Stimulated activated CD8-positive, alpha-beta memory T cell treated with anti-CD3 and anti-CD28 coated beads, Interleukin-4, amount 100 ng/mL, for 4 hours (primary cell): ENCODE measurements around the gene GRIN2A.
"Not testable (repeated sequence)": the region's sequence is repeated elsewhere in the genome, so short reads cannot be mapped to it uniquely, and the experiment has no call there.

Experiments used
- DNase-seq, 2 donors: peaks; one replicate each; pipeline ENCODE4 v3.0.0-alpha.2; 2020; ENCODE audit warnings: low read depth in 2 of 2, low spot score in 1 of 2

GRIN2A gene

DNA sequence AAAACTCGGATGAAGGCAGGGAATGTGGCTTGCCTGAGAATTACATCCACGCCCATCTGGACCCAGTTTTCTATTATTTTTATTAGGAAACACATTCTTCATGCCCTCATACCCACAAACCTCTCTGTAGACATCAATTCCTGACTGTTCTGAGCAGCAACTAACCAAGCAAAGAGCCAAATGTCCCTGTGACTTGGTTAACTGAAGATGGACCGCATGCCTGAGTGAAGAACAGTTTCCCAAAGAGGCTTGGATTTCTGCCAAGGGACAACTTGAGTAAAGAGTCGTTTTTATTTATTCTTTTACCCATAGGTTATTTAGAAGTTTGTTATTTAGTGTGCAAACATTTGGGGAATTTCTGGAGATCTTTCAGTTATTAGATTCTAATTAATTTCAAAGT lies 259.8 kb downstream of the GRIN2A start:
- DNase-seq = no peak

GRCh38 chr16:9921997-9922396 lies 260.2 kb downstream of the GRIN2A start:
- DNase-seq = no peak

DNA sequence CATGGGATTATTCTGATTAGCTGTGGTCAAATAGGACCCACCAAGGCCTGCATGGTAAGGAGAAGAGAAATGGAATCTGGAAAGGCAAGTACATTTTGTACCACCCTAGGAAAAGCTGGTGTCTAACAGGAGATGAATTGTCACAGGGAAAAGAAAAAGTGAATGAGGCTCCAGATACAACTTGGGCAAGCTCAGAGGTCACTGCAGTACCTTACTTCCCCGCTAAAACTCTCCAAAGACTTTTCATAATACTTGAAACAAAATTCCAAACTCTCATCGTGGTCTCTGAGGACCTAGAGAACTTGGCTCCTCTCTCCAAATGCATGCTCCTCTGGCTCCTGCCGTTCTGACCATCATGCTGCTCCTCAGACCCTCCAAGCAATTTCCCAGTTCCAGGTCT lies 262.8 kb downstream of the GRIN2A start:
- DNase-seq = no peak

DNA sequence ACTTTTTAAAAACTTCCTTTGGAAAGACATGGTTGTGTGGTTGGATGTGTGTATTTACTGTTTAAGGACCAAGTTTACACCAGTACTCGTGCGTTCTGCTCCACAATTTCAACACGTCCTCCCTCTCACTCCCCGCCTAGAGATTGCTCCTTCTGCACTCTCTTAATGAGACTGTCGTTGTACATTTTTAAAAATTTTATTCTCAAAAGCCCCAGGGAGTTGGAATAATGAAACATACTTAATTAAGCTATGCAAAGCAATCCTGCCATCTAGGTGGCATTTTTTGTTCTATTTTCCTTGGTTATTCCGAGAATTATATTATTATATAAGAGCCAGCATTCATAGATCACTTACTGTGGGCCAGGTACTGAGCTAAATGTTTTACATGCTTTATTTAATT lies 264.5 kb downstream of the GRIN2A start:
- DNase-seq = no peak

DNA sequence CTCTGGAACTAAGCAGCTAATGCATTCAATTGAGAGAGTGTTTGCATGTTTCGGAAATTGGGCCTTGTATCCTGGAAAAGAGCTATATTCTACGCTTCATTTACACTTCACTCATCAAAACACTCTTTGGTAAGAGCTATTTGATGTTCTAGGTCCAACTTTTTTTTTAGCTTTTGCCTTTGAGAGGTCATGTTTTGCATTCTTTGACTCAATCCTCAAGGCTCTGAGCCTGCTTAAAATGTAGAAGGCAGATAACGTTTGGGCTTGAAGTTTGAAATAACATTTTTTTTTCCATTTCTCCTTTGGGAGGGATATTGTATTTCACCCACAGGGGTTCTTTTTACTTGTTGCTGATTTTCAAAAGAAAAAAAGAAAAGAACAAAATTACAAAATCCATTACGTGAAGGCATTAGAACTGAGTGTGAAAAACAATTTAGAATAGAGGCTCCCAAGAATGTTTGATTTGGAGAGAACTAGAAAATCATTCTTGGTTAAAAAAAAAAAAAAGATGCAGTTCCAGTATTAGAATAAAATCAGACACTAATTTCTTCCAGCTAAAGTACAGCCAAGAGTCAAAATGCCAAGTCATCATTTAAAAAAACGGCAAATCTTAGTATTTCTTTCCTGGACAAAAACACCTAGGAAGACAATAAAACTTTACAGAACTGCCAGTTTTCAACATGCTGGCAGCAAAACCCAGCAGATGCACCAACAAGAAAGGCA lies 268.5 kb downstream of the GRIN2A start:
- no peak for DNase-seq

GRCh38 chr16:9911989-9912388 lies 270.2 kb downstream of the GRIN2A start:
- no peak for DNase-seq

DNA sequence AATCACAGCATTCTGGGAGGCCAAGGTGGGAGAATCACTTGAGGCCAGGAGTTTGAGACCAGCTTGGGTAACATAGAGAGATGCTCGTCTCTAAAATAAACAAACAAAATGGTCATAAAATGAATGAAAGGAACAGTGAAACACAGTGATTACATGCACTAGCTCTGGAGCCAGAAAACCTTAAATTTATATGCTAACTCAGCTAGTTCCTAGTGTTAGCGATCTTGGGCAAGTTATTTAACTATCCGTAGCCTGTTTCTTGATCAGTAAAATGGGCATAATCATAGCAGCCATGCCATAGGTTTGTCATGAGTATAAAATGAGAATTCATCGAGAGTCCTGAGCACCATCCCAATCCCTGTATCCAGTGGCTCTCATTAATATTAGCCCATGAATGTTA lies 271.0 kb downstream of the GRIN2A start:
- DNase-seq = no peak

- no peak for DNase-seq
Measured at GRCh38 chr16:9909072-9909825, 273.0 kb downstream of the GRIN2A start.

GRCh38 chr16:9908613-9909012 lies 273.6 kb downstream of the GRIN2A start:
- DNase-seq = no peak

GRCh38 chr16:9907752-9908151 lies 274.5 kb downstream of the GRIN2A start:
- DNase-seq = no peak

GRCh38 chr16:9906218-9906617 lies 276.0 kb downstream of the GRIN2A start:
- no peak for DNase-seq

GRCh38 chr16:9904526-9904925 lies 277.7 kb downstream of the GRIN2A start:
- DNase-seq = no peak

- no peak for DNase-seq
Measured at GRCh38 chr16:9900576-9900975, 281.7 kb downstream of the GRIN2A start.

- no peak for DNase-seq
Measured at GRCh38 chr16:9898555-9898954, 283.7 kb downstream of the GRIN2A start.

- no peak for DNase-seq
Measured at GRCh38 chr16:9898124-9898523, 284.1 kb downstream of the GRIN2A start.

DNA sequence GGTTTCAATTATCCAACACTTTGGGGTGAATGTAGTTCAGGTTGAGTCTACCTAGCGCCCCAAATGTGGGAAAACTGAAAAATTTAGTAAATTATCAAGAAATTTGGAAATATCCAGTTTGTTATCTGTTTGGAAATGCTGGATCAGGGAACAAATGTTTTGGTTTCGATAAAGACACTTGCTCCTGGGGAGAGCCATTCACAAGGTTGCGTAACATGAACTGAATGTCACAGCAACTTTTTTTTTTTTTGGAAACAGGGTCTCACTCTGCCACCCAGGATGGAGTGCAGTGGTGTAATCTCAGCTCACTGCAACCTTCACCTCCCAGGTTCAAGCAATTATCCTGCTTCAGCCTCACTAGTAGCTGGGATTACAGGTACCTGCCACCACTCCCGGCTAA lies 286.4 kb downstream of the GRIN2A start:
- no peak for DNase-seq

DNA sequence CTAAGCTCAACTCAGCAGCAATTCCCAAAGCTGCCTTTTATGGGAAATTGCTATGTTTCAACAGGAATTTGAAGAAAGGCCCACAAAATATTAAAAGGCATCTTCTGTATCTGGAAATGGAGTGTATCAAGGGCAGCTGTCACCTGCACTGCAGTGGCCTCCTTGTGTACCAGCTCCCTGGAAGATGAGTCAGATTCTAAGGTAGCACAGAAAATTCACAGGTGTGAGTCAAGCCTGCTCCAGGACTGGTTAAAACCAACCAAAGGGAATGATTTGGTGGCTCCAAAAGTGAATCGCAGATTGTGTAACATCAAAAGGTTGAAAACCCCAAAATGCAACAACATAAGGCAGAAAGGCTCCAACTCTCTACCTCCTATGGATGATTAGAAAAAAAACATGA lies 296.4 kb downstream of the GRIN2A start:
- no peak for DNase-seq

GRCh38 chr16:9885467-9885866 lies 296.8 kb downstream of the GRIN2A start:
- DNase-seq = no peak

- not testable (repeated sequence) for DNase-seq
Measured at GRCh38 chr16:9875981-9876380, 306.2 kb downstream of the GRIN2A start.

DNA sequence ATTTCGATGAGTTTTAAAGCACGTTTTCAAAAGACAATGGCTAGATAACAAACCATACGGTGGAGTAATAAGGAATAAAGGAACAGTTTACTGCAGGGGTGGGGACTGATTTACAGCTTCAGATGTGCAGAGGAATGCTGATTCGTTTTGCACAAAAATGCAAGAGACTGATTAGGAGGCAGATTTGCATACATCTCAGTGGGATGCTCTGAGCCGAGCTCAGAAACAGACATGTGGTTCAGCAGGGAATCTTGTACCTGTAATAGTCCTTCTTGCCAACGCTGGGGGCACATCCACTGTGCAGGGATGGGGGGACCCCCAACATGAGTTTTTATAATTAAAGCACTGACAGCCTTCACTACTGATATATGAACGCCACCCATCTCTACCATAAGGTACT lies 308.0 kb downstream of the GRIN2A start:
- no peak for DNase-seq

DNA sequence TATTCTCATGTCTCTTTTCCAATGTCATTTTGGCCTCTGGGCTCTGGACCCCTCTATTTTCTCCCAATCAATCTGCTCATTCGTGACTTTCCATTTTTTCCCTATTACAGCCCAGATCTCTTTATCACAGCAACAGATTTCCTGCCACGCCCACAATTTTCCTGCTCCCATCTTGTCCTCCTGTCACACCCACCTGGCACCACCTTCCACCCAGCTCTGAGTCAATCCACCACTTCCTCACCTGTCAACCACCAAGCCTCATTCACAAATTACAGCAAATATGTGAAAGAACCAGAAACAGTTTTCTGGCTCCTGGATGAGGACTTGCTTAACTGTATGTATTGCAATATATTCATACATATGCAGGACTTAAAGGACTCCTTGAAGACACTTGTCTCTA lies 311.3 kb downstream of the GRIN2A start:
- DNase-seq = no peak

GRCh38 chr16:9869776-9870175 lies 312.5 kb downstream of the GRIN2A start:
- no peak for DNase-seq
